ENCODE measurements around the gene NPHP1. TPM values are rescaled to one million over a fixed set of nuclear protein-coding genes. Genes with fewer than 3 reads are reported as not detected.
"Not testable (repeated sequence)": the region's sequence is repeated elsewhere in the genome, so short reads cannot be mapped to it uniquely, and the experiment has no call there.

Gene NPHP1
- total RNA-seq, 2 experiments from 2014 or later: 2.2 to 2.8 TPM

DNA sequence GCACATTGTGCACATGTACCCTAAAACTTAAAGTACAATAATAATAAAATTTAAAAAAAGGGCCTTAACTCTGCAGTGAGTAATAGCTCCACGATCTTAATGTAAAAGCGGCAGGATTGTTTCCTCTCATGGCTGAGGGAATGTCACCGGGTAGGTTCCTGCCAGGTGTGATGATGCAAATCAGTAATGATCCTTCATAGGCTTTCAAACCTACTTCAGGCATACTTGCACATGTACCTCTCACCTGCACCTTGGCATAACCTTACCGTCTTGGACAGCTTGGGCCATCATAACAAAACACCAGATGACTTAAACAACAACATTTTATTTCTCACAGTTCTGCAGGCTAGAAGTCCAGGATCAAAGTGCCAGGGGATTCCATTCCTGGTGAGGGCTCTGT lies 128.9 kb downstream of the NPHP1 start:
- H3K4me1 Mint-ChIP-seq; H3K4me3 Mint-ChIP-seq; DNase-seq; H3K27me3 Mint-ChIP-seq; H3K27ac Mint-ChIP-seq; ATAC-seq; CTCF ChIA-PET; H3K36me3 Mint-ChIP-seq (ENCODE audit: low read depth); H3K9me3 Mint-ChIP-seq (ENCODE audit: low read depth); intact Hi-C loops (cut with DNase I, micrococcal nuclease); POLR2A ChIA-PET: not testable (repeated sequence)

Small RNA genes within 50 kb of the gene (microRNA-seq; reads per million reads assigned to microRNA genes)
- not detected for gene MIR4436B1 (ENCODE audit: borderline replicate concordance)

Other genes with a start within 250 kb of the NPHP1 start
- 1 to 10 TPM; 1.6 to 2.0 TPM for gene MALL, start 89.2 kb downstream of the NPHP1 start, total RNA-seq
- gene MTLN, start 7.5 kb upstream of the NPHP1 start, total RNA-seq: 10 to 100 TPM; 46.3 to 55.6 TPM